Panc1 (cell line): ENCODE results near the gene BARD1. TPM values are rescaled to one million over a fixed set of nuclear protein-coding genes. Genes with fewer than 3 reads are reported as not detected.
"Not testable (repeated sequence)": the region's sequence is repeated elsewhere in the genome, so short reads cannot be mapped to it uniquely, and the experiment has no call there.

Experiments
- ATAC-seq: fragments of 200-7000 bp; cut with Tn5 transposase; 2 replicates; pipeline ENCODE4 v1.9.1; 2020; ENCODE audit warnings: mild to moderate bottlenecking, moderate library complexity
- BruUV-seq: library from RNA; stranded (reverse); fragments of 400-500 nt; replicated peaks from 2 replicates; lab custom pipeline; 2021; lab: Mats Ljungman, UMichigan
- CTCF ChIA-PET: fragments of 300-600 bp; sonication (Branson Sonifier 250); formaldehyde crosslinking; loops from one replicate; lab custom pipeline; 2022; ENCODE audit warnings: antibody characterized with exemption; lab: Charles Lee
- POLR2A ChIA-PET: fragments of 300-600 bp; sonication (Branson Sonifier 250); formaldehyde crosslinking; loops from one replicate; lab custom pipeline; 2022; ENCODE audit warnings: antibody characterized with exemption; lab: Charles Lee
- DNase-seq: peaks from one replicate; pipeline ENCODE4 v3.0.0-alpha.2; 2010; ENCODE audit warnings: low read depth, low spot score
- H3K27ac ChIP-seq: 2 replicates; pipeline ENCODE4 v1.5.1; 2011; ENCODE audit warnings: mild to moderate bottlenecking, low read length, inconsistent platforms
- H3K27me3 ChIP-seq: fragments of 200-500 bp; sonication (Bioruptor generic); 2 replicates; pipeline ENCODE4 v1.6.0; 2014; ENCODE audit warnings: low read length, inconsistent platforms; ENCODE audit not compliant: control insufficient read depth, insufficient read depth
- H3K36me3 ChIP-seq: fragments of 200-500 bp; sonication (Bioruptor generic); 2 replicates; pipeline ENCODE4 v1.5.1; 2014; ENCODE audit warnings: inconsistent platforms, mild to moderate bottlenecking, low read length, moderate library complexity; ENCODE audit not compliant: control insufficient read depth, insufficient read depth
- H3K4me1 ChIP-seq: 2 replicates; pipeline ENCODE4 v1.5.1; 2011; ENCODE audit warnings: inconsistent platforms, mild to moderate bottlenecking, low read length, moderate library complexity; ENCODE audit not compliant: control insufficient read depth, insufficient read depth
- H3K4me3 ChIP-seq, 2 experiments: 2 replicates each; pipeline ENCODE4 v1.5.1; 2011 to 2012; ENCODE audit warnings: low read depth in 2 of 2, low read length in 2 of 2, mild to moderate bottlenecking in 2 of 2, inconsistent platforms in 1 of 2, moderate library complexity in 1 of 2
- H3K9me3 ChIP-seq: fragments of 200-500 bp; sonication (Bioruptor generic); 2 replicates; pipeline ENCODE4 v1.5.1; 2014; ENCODE audit warnings: low read depth, mild to moderate bottlenecking, inconsistent platforms, low read length, moderate library complexity; ENCODE audit not compliant: control insufficient read depth, insufficient read depth
- POLR2AphosphoS5 ChIP-seq: IDR thresholded peaks from 2 replicates; pipeline ENCODE4 v1.6.1; 2012; ENCODE audit warnings: mild to moderate bottlenecking, low read depth, low read length, moderate library complexity
- REST ChIP-seq, 2 experiments: IDR thresholded peaks; 2 replicates each; pipeline ENCODE4 v1.6.1; 2011 to 2012; ENCODE audit warnings: low read depth in 2 of 2, control low read depth in 1 of 2, low read length in 1 of 2, mild to moderate bottlenecking in 1 of 2, moderate library complexity in 1 of 2; ENCODE audit not compliant: insufficient read depth in 1 of 2
- SIN3A ChIP-seq: IDR thresholded peaks from 2 replicates; pipeline ENCODE4 v1.6.1; 2012; ENCODE audit warnings: low read depth, mild to moderate bottlenecking, low read length, moderate library complexity, borderline replicate concordance; ENCODE audit not compliant: insufficient read depth
- TCF7L2 ChIP-seq: IDR thresholded peaks from 2 replicates; pipeline ENCODE4 v1.6.1; 2011; ENCODE audit warnings: mild to moderate bottlenecking, low read depth, low read length, inconsistent platforms
- in situ Hi-C: cut with HindIII; loops from 2 replicates; pipeline ENCODE4 v1.10.0; 2016; ENCODE audit warnings: low sequenced_read_pairs, low pct_unique_long_range_greater_than_20kb
- intact Hi-C: fragments of 100-400 bp; cut with micrococcal nuclease; formaldehyde crosslinking; loops from one replicate; pipeline ENCODE4 v1.10.0; 2022; ENCODE audit not compliant: unreplicated experiment
- total RNA-seq: library from RNA; stranded (reverse); gene quantifications from one replicate; pipeline ENCODE4 v1.2.1, GENCODE V29; 2021; ENCODE audit not compliant: unreplicated experiment
- TF ChIP-seq, protein P1 (sequence below): fragments of 450-650 bp; IDR thresholded peaks from 2 replicates; pipeline ENCODE4 v1.5.1; 2017; ENCODE audit warnings: mild to moderate bottlenecking

Gene BARD1
- total RNA-seq, 1 experiment from 2014 or later, result 22.2 TPM

GRCh38 chr2:214724741-214725140 is 84.7 kb downstream of the BARD1 start:
- CTCF ChIA-PET, result no interaction called here
- in situ Hi-C loops, result no loop called here

DNA sequence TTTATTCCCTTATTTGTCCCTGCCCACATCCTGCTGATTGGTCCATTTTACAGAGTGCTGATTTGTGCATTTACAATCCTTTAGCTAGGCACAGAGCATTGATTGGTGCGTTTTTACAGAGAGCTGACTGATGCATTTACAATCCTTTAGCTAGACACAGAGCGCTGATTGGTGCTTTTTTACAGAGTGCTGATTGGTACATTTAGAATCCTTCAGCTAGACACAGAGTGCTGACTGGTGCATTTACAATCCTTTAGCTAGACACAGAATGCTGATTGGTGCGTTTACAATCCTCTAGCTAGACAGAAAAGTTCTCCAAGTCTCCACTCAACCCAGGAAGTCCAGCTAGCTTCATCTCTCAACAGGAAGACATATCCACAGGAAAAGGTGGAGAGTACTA is 91.6 kb downstream of the BARD1 start:
- H3K4me1 ChIP-seq, CTCF ChIA-PET, in situ Hi-C loops, POLR2A ChIA-PET, H3K36me3 ChIP-seq, intact Hi-C loops, BruUV-seq, H3K9me3 ChIP-seq, DNase-seq, H3K27me3 ChIP-seq, H3K4me3 ChIP-seq, H3K27ac ChIP-seq, ATAC-seq: not testable (repeated sequence)

More at GRCh38 chr2:214724741-214725140, 84.7 kb downstream of the BARD1 start:
- BruUV-seq, result no TSS peak
- no peaks in the 10 kb centered on the region for H3K27me3 ChIP-seq
- peaks cover 4% of the 10 kb centered on the region for H3K36me3 ChIP-seq
- POLR2A ChIA-PET, result no interaction called here
- no peak overlapping the region for H3K4me3 ChIP-seq
- intact Hi-C loops, result no loop called here
- no peaks in the 10 kb centered on the region for H3K9me3 ChIP-seq
- DNase-seq, result no peak
- H3K27ac ChIP-seq, result no peak overlapping the region
- H3K4me1 ChIP-seq, result no peaks in the 10 kb centered on the region
- peak in 1 of 2 experiments; percentile 39; a peak in 1 of 4 replicates for TF ChIP-seq REST (IDR thresholded peaks at IDR 0.05; ENCODE audit: insufficient read depth in 1 of 2, low read depth in 2 of 2, low read length in 1 of 2)
- TF ChIP-seq, protein P1, sequence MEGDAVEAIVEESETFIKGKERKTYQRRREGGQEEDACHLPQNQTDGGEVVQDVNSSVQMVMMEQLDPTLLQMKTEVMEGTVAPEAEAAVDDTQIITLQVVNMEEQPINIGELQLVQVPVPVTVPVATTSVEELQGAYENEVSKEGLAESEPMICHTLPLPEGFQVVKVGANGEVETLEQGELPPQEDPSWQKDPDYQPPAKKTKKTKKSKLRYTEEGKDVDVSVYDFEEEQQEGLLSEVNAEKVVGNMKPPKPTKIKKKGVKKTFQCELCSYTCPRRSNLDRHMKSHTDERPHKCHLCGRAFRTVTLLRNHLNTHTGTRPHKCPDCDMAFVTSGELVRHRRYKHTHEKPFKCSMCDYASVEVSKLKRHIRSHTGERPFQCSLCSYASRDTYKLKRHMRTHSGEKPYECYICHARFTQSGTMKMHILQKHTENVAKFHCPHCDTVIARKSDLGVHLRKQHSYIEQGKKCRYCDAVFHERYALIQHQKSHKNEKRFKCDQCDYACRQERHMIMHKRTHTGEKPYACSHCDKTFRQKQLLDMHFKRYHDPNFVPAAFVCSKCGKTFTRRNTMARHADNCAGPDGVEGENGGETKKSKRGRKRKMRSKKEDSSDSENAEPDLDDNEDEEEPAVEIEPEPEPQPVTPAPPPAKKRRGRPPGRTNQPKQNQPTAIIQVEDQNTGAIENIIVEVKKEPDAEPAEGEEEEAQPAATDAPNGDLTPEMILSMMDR, result no peak
- no peak for ATAC-seq

GRCh38 chr2:214716811-214717560 is 92.5 kb downstream of the BARD1 start:
- Histone ChIP-seq H3K27me3 (no peaks in the 10 kb centered on the region), H3K4me3 (no peak overlapping the region), H3K36me3 (no peaks in the 10 kb centered on the region), H3K9me3 (no peaks in the 10 kb centered on the region), H3K27ac (no peak overlapping the region), H3K4me1 (no peaks in the 10 kb centered on the region)
- POLR2A ChIA-PET, result no interaction called here
- no TSS peak for BruUV-seq
- DNase-seq (no peak), ATAC-seq (no peak)
- intact Hi-C loops (no loop called here), in situ Hi-C loops (no loop called here)
- TF ChIP-seq, protein P1, result no peak
- no peak for TF ChIP-seq TCF7L2
- TF ChIP-seq SIN3A, result no peak
- no peak for TF ChIP-seq POLR2AphosphoS5
- CTCF ChIA-PET, result no interaction called here
